HEK293 (cell line): ENCODE data around the gene ZSCAN26.

Source experiments
- IKZF3 ChIP-seq: fragments of 450-650 bp; IDR thresholded peaks from 2 replicates; pipeline ENCODE4 v1.5.0; 2018; ENCODE audit warnings: missing biosample characterization, mild to moderate bottlenecking, missing genetic modification characterization, moderate library complexity
- KLF9 ChIP-seq: fragments of 450-650 bp; formaldehyde crosslinking; IDR thresholded peaks from 2 replicates; pipeline ENCODE4 v1.5.1; 2016; ENCODE audit warnings: missing biosample characterization, missing genetic modification characterization, low read depth
- PBX3 ChIP-seq: sonication (generic); formaldehyde crosslinking; IDR thresholded peaks from 2 replicates; pipeline ENCODE4 v1.8.1; 2022; ENCODE audit warnings: mild to moderate bottlenecking, moderate library complexity, missing genetic modification reagents
- PRDM10 ChIP-seq: fragments of 450-650 bp; formaldehyde crosslinking; IDR thresholded peaks from 2 replicates; pipeline ENCODE4 v1.5.1; 2016; ENCODE audit warnings: missing biosample characterization, missing genetic modification characterization
- REST ChIP-seq: fragments of 450-650 bp; formaldehyde crosslinking; IDR thresholded peaks from 2 replicates; pipeline ENCODE4 v1.5.1; 2016; ENCODE audit warnings: missing biosample characterization, missing genetic modification characterization
- SCRT1 ChIP-seq: fragments of 450-650 bp; formaldehyde crosslinking; IDR thresholded peaks from 2 replicates; pipeline ENCODE4 v1.5.1; 2016; ENCODE audit warnings: missing biosample characterization, missing genetic modification characterization, borderline replicate concordance
- SP2 ChIP-seq: fragments of 450-650 bp; formaldehyde crosslinking; IDR thresholded peaks from 2 replicates; pipeline ENCODE4 v1.5.1; 2016; ENCODE audit warnings: missing biosample characterization, missing genetic modification characterization
- TCF7L2 ChIP-seq: IDR thresholded peaks from 2 replicates; pipeline ENCODE4 v1.6.1; 2011; ENCODE audit warnings: low read depth, mild to moderate bottlenecking, inconsistent platforms, low read length, moderate library complexity, borderline replicate concordance
- ZBTB17 ChIP-seq: fragments of 450-650 bp; formaldehyde crosslinking; IDR thresholded peaks from 2 replicates; pipeline ENCODE4 v1.5.1; 2016; ENCODE audit warnings: missing biosample characterization, missing genetic modification characterization
- ZFP41 ChIP-seq: fragments of 450-650 bp; formaldehyde crosslinking; IDR thresholded peaks from 2 replicates; pipeline ENCODE4 v1.5.1; 2016; ENCODE audit warnings: missing biosample characterization, missing genetic modification characterization, borderline replicate concordance
- ZNF169 ChIP-seq: fragments of 450-650 bp; formaldehyde crosslinking; IDR thresholded peaks from 2 replicates; pipeline ENCODE4 v1.5.1; 2016; ENCODE audit warnings: missing biosample characterization, missing genetic modification characterization
- ZNF19 ChIP-seq: fragments of 450-650 bp; formaldehyde crosslinking; IDR thresholded peaks from 2 replicates; pipeline ENCODE4; 2016; ENCODE audit warnings: missing biosample characterization, missing genetic modification characterization, low read depth
- ZNF214 ChIP-seq: fragments of 450-650 bp; formaldehyde crosslinking; IDR thresholded peaks from 2 replicates; pipeline ENCODE4 v1.5.1; 2017; ENCODE audit warnings: missing biosample characterization, mild to moderate bottlenecking, missing genetic modification characterization, borderline replicate concordance
- ZNF221 ChIP-seq: fragments of 450-650 bp; formaldehyde crosslinking; IDR thresholded peaks from 2 replicates; pipeline ENCODE4 v1.5.1; 2017; ENCODE audit warnings: missing biosample characterization, missing genetic modification characterization, borderline replicate concordance
- ZNF223 ChIP-seq: fragments of 450-650 bp; formaldehyde crosslinking; IDR thresholded peaks from 2 replicates; pipeline ENCODE4 v1.5.1; 2016; ENCODE audit warnings: missing biosample characterization, missing genetic modification characterization
- ZNF239 ChIP-seq: fragments of 450-650 bp; formaldehyde crosslinking; IDR thresholded peaks from 2 replicates; pipeline ENCODE4 v1.5.1; 2016; ENCODE audit warnings: missing biosample characterization, missing genetic modification characterization
- ZNF248 ChIP-seq: fragments of 450-650 bp; formaldehyde crosslinking; IDR thresholded peaks from 2 replicates; pipeline ENCODE4 v1.5.1; 2017; ENCODE audit warnings: missing biosample characterization, missing genetic modification characterization
- ZNF302 ChIP-seq: fragments of 450-650 bp; formaldehyde crosslinking; IDR thresholded peaks from 2 replicates; pipeline ENCODE4 v1.5.1; 2016; ENCODE audit warnings: missing biosample characterization, missing genetic modification characterization, low read depth
- ZNF335 ChIP-seq: fragments of 450-650 bp; formaldehyde crosslinking; conservative IDR thresholded peaks from 2 replicates; pipeline ENCODE4 v1.5.1; 2016; ENCODE audit warnings: missing biosample characterization, missing genetic modification characterization
- ZNF341 ChIP-seq: fragments of 450-650 bp; formaldehyde crosslinking; IDR thresholded peaks from 2 replicates; pipeline ENCODE4; 2016; ENCODE audit warnings: low read depth, missing biosample characterization, missing genetic modification characterization
- ZNF391 ChIP-seq: fragments of 450-650 bp; formaldehyde crosslinking; IDR thresholded peaks from 2 replicates; pipeline ENCODE4 v1.5.1; 2016; ENCODE audit warnings: low read depth, missing biosample characterization, missing genetic modification characterization, borderline replicate concordance
- ZNF544 ChIP-seq: fragments of 450-650 bp; formaldehyde crosslinking; IDR thresholded peaks from 2 replicates; pipeline ENCODE4 v1.5.0; 2017; ENCODE audit warnings: missing biosample characterization, missing genetic modification characterization
- ZNF571 ChIP-seq: fragments of 450-650 bp; formaldehyde crosslinking; IDR thresholded peaks from 2 replicates; pipeline ENCODE4 v1.5.0; 2017; ENCODE audit warnings: missing biosample characterization, missing genetic modification characterization
- ZNF704 ChIP-seq: fragments of 450-650 bp; formaldehyde crosslinking; IDR thresholded peaks from 2 replicates; pipeline ENCODE4 v1.5.1; 2016; ENCODE audit warnings: missing biosample characterization, missing genetic modification characterization
- ZNF768 ChIP-seq: fragments of 450-650 bp; formaldehyde crosslinking; IDR thresholded peaks from 2 replicates; pipeline ENCODE4 v1.5.1; 2018; ENCODE audit warnings: missing biosample characterization, mild to moderate bottlenecking, missing genetic modification characterization
- ZNF792 ChIP-seq: fragments of 450-650 bp; formaldehyde crosslinking; IDR thresholded peaks from 2 replicates; pipeline ENCODE4 v1.5.1; 2016; ENCODE audit warnings: missing biosample characterization, missing genetic modification characterization
- ZSCAN5A ChIP-seq: fragments of 450-650 bp; formaldehyde crosslinking; IDR thresholded peaks from 2 replicates; pipeline ENCODE4 v1.5.1; 2016; ENCODE audit warnings: missing biosample characterization, missing genetic modification characterization
- ZXDB ChIP-seq: fragments of 450-650 bp; formaldehyde crosslinking; IDR thresholded peaks from 2 replicates; pipeline ENCODE4 v1.5.1; 2016; ENCODE audit warnings: missing biosample characterization, missing genetic modification characterization

Gene ZSCAN26

GRCh38 chr6:28266962-28267694, at the start of gene ZSCAN26 (continued):
- 0 out of 2 replicates have a peak, but pooled peaks have one; percentile 30 for TF ChIP-seq PBX3 (CRISPR knock-in tag)
- TF ChIP-seq ZNF302 (tag by site-specific recombination), result no peak
- TF ChIP-seq TCF7L2, result no peak
- no peak for TF ChIP-seq ZNF704 (tag by site-specific recombination)
- TF ChIP-seq REST (tag by site-specific recombination), result no peak
- TF ChIP-seq ZNF239 (tag by site-specific recombination), result no peak
- TF ChIP-seq ZNF169 (tag by site-specific recombination), result no peak
- TF ChIP-seq ZNF214 (tag by site-specific recombination), result no peak
- peak; percentile 69 for TF ChIP-seq SP2
- peak; percentile 96 for TF ChIP-seq ZNF335 (tag by site-specific recombination)
- TF ChIP-seq ZNF248 (tag by site-specific recombination), result no peak
- TF ChIP-seq ZNF223, result no peak
- TF ChIP-seq ZNF571 (tag by site-specific recombination), result no peak
- peak; percentile 95 for TF ChIP-seq ZBTB17 (tag by site-specific recombination)
- no peak for TF ChIP-seq ZNF221 (tag by site-specific recombination)
- TF ChIP-seq ZNF19, result no peak
- peak; percentile 54 for TF ChIP-seq PRDM10 (tag by site-specific recombination)
- TF ChIP-seq ZNF391 (tag by site-specific recombination), result no peak
- no peak for TF ChIP-seq ZNF768 (tag by site-specific recombination)
- peak; percentile 96 for TF ChIP-seq KLF9 (tag by site-specific recombination)
- peak; percentile 89 for TF ChIP-seq ZXDB
- TF ChIP-seq ZSCAN5A (tag by site-specific recombination), result peak; percentile 43; the same call in 1 of the 2 replicates
- TF ChIP-seq IKZF3, result no peak
- no peak for TF ChIP-seq SCRT1 (tag by site-specific recombination)
- TF ChIP-seq ZNF792 (tag by site-specific recombination), result no peak
- TF ChIP-seq ZNF341 (tag by site-specific recombination), result peak; percentile 55; the same call in 1 of the 2 replicates
- TF ChIP-seq ZNF544 (tag by site-specific recombination), result no peak
- TF ChIP-seq ZFP41 (tag by site-specific recombination), result no peak
